Head of caudate nucleus (tissue), 42 donors: Measurements from ENCODE around the gene ITIH1.
A peak's percentile ranks its signal among the peaks of the same experiment; 100 is the strongest.

Experiments
- DNase-seq, 42 donors: peaks; one replicate each; pipeline versions ENCODE4 v3.0.0 to v3.0.0-alpha.2; 2020 to 2021; ENCODE audit warnings: mixed read lengths in 7 of 42
- intact Hi-C: fragments of 100-400 bp; cut with DNase I; formaldehyde crosslinking; loops from one replicate; pipeline ENCODE4 v1.15.0; 2022

ITIH1 gene

DNA sequence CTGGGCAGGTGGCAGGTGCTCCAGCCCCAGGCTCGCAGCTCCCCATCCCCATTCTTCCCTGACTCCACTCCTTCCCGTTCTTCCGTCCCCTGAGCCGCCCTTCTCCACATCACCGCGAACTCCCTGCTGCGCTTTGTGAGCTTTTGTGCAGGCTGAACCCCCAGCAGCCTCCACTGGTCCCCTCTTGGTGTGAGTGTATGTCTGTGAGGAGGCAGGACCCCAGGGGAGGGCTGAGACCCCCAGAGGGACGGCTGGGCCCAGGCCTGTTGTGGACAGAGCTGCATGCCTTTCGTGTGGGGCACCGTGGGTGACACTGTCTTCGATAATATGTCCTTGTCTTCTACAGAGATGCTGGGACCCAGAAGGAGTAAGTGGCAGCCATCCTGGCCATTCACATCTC lies 9.8 kb downstream of the ITIH1 start:
- intact Hi-C loops: no loop called here
- DNase-seq: no peak

DNA sequence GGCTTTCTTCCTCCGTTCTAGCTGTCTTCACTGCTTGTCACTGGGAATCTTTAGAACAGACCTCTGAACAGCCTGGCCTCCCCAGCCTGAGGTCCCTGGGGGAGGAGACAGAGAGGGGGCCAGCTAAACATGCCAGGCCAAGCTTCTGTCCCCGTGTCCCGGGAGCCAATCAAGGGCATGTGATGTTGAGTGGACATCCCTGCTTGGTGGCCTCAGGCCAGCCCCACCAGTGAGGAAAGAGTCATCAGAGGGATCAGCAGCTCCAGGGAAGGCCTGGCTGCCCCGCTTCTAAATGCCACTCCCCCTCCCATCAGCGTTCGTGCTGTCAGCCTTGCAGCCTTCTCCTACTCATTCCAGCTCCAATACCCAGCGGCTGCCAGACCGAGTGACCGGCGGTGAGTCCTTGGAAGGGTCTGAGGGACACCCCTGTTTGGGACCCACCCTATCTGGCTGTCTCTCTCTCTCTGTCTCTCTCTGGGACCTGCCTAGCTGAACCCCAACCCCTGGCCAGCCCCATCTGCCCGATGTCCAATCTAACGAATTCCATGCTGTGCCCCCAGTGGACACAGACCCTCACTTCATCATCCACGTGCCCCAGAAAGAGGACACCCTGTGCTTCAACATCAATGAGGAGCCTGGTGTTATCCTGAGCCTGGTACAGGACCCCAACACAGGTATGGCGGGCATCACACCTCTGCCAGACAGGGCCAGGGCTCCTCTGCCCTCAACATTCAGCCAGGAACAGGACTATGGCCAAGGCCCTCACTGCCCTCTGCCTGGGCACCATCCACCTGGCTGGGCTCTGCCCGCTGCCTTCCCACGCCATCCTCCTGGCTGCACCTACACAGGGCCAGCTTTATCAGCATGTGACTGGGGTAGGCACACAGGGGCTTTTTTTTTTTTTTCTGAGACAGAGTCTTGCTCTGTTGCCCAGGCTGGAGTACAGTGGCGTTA lies 10.6 kb downstream of the ITIH1 start:
- intact Hi-C loops: no loop called here
- DNase-seq: no peak

DNA sequence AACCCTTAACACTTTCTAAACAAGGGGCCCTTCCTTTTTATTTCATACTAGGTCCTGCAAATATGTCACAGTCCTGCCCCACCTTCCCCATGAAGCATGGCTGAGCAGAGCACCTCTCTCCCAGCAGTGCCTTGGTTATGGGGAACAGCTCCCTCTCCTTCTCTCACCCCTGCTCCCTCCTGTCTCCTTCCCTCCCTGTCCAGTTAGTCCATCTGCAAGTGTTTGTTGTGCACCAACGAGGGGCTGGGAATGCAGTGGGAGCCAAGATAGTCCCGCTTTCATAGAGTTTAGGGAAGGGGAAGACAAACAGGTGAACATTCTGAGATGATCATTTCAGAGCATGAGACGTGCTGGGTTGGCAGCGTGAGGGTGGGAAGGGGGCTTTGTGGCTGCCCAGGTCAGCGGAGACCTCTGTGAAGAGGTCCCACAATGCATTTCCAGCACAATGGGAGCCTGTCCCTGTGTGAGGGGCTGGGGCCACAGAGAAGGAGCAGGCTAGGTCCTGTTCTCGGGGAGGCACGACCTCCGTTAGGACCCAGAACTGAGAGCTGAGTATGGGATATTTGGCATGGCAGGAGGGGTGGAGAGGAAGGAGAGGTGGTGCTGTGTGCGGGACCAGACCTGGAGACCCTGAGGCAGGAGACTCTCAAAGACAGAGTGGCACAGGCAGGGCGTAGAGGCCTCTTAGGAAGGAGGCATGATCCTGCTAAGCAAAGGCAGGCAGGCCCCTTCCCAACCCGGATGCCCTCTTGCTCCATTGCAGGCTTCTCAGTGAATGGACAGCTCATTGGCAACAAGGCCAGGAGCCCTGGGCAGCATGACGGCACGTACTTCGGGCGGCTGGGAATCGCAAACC lies 11.7 kb downstream of the ITIH1 start:
- intact Hi-C loops: no loop called here
- DNase-seq: no peak

DNA sequence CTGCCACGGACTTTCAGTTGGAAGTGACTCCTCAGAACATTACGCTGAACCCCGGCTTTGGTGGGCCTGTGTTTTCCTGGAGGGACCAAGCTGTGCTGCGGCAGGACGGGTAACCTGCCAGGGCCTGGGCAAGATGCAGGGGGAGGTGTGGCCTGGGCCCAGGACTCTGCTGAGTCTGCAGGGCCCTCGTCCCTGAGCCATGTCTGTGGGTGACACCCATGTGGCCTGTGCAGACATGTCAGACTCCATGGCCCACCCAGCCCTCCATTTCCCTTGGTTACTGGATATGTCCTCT lies 12.3 kb downstream of the ITIH1 start:
- DNase-seq: no peak
- intact Hi-C loops: no loop called here

DNA sequence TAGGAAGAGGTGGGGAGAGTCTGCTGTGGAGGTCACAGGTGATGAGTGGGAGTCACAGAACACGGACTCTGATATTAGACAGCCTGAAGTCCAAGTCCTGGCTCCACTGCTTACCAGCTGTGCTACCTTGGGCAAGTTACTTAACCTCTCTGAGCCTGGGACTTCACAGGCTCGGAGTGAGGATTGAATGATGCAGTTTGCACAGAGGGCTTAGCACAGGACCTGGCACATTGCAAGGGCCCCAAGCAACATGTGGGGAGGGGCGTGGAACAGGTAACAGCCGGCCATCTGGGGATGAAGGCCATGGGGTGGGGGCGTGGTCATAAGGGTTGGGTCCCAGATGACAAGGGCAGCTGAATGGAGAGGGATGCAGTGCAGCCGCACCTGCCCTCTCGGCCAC lies 12.9 kb downstream of the ITIH1 start:
- DNase-seq: no peak
- intact Hi-C loops: no loop called here

DNA sequence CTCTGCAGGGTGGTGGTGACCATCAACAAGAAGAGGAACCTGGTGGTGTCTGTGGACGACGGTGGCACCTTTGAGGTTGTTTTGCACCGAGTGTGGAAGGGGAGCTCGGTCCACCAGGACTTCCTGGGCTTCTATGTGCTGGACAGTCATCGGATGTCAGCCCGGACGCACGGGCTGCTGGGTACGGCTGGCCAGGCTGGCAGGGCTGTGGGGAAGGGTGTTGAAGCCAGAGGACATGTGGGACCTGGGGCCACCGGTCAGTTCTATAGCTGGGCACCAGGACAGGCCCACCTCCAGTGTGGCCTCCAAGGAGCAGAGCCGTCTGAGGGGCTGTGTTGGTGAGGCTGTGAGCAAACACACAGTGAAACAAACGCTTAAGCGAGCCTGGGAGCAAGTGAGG lies 13.3 kb downstream of the ITIH1 start:
- DNase-seq: no peak
- intact Hi-C loops: no loop called here

DNA sequence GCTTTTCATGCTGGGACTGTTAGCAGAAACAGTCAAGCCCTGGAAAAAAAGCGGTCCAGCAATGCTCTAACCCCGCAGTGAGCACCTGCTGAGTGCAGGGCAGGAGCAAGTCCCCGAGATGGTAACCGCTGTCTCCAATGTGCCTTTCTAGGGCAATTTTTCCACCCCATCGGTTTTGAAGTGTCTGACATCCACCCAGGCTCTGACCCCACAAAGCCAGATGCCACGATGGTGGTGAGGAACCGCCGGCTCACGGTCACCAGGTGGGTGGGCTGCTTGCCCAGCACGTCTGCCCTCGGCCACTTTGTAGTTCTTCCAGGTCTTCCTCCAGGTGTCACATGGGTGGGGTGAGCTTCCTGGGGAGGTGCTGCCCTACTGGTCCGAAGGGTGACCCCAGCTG lies 14.0 kb downstream of the ITIH1 start:
- DNase-seq: no peak
- intact Hi-C loops: no loop called here

DNA sequence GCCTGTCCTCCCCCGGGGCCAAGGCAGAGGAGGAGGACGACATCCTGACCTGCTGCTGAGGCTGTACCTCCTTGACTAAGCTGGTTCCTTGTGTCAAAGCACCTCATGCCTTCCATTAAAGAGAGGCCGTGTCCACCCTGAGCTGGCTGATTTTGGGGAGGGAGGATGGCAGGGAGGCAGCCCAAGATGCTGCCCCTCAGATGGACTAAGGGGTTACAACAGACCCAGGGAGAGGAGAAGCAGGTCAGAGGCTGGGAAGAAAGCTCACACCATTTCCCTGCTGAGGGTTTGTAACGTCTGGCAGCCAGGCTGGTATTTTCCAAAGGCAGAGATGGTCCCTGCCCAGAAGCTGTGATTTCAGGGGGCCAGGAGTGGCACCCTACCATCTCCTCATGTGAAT lies 14.5 kb downstream of the ITIH1 start:
- intact Hi-C loops: no loop called here

DNA sequence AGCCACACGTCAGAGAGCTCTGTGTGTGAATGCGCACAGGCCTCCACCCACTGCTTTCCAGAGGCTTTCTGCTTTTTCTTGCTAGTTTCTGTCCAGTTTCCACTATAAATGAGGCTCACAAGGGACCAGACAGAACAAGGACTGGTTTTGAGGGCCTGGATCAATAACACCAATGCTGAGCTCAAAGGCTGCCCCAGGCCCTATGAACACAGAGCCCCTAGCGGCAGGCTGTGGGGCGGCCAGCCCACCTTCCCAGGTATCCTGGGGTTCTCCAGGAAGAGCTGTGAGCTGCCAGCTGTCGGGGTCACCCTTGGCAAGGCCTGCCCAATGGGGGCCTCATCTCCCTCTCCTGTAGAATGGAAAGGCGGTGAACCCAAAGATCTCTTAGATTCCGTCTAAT lies 15.0 kb downstream of the ITIH1 start:
- intact Hi-C loops: no loop called here
- no peak for DNase-seq

More for the DNA sequence above, 14.5 kb downstream of the ITIH1 start:
- no peak for DNase-seq

DNA sequence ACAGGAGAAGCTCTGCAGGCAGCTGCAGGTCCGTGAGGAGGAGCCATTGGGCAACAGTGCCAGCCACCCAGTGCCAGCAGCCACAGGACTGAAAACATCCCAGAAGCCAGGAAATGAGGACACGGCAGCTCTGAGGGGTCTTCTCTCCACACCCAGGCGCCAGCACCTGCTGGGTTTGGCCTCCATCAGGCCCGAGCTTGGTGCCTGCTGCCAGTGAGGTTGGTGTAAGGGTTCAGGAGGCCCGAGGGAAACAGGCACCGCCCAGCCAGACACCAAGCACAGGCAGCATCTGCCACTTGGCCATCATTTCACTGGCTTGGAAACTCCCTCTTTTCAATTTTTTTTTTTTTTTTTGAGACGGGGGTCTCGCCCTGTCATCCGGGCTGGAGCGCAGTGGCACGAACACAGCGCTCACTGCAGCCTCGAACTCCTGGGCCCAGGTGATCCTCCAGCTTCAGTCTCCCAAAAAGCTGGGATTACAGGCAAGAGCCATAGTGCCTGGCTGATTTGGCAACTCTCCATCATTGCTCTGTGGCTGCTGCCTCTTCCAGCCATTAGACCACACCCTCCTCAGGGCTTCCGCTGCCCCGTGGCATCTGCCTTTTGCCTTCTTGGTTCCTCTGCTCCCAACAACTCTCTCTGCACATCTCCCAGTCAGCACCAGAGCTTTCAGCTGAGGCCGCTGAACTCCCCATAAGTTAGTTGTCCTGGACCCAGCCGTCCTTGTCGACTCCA lies 15.7 kb downstream of the ITIH1 start:
- intact Hi-C loops: no loop called here
- DNase-seq: no peak

DNA sequence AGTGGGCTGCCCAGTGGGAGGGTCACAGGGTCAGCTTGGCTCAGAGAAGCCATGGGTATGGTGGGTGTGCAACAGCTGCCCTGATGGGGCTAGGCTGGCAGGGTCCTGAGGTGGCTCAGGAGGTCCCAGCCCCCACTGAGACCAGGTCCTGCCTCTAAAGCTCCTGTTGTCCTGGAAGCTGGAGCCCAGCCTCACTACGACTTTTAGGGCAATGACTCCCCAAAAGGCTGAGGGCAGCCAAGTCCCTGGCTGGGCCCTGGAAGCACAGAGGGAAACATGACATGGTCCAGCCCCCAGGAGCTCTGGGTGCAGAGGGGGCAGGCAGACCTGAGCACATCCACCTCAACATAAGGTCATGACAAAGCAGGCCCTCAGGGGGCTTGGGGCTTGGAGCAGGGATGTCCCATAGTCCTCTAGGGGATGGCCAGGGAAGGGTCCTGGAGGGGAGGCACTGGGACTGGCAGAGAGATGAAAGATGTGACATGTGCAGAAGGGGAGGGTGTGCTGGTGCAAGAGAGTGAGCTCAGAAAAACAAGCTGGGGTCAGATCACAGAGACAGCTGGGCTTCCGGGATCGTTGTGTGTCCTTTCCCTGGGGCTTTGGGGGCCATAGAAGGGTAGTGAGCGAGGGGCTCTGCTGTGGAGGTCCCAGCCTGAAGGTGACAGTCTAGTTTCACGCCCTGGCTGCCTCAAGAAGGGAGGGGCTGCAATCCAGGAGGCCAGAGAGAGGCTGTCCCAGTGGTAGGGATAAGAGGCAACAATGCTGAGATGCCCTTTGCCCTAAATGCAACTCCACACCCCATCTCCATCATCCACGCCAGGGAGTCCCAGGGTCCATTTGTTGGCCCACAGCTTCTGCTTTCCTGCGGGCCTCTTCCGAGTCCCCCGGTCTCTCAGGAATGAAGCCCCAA lies 16.6 kb downstream of the ITIH1 start:
- no peak for DNase-seq
- intact Hi-C loops: no loop called here

DNA sequence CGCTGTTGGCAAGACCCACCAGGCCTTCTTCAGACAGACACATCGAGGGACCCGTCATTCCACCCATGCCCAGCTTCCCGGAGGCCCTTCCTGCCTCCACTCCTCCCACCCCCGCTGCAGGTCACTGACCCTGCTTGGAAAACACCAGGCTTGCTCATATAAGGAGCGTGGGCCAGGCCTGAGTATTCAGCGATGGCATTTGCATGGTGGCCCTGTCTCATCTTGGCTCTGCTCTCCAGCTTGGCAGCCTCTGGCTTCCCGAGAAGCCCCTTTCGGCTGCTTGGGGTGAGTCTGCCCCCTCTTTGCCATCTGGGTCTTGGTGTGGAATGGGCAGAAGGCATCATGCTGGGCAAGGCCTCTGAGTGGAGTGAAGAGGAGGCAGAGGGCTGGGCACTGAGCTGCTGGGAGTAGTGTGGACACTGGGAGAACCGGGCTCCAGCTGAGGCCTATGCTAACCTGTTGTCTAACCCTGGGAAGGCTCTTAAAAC lies 17.3 kb downstream of the ITIH1 start, which contains the start of gene ITIH3:
Gene ITIH3, plus strand, starts transcription at position 185 of the 488 bp plus-strand sequence. Its CDS starts 8 bp downstream, at position 193.
- DNase-seq: no peak
- intact Hi-C loops: no loop called here

DNA sequence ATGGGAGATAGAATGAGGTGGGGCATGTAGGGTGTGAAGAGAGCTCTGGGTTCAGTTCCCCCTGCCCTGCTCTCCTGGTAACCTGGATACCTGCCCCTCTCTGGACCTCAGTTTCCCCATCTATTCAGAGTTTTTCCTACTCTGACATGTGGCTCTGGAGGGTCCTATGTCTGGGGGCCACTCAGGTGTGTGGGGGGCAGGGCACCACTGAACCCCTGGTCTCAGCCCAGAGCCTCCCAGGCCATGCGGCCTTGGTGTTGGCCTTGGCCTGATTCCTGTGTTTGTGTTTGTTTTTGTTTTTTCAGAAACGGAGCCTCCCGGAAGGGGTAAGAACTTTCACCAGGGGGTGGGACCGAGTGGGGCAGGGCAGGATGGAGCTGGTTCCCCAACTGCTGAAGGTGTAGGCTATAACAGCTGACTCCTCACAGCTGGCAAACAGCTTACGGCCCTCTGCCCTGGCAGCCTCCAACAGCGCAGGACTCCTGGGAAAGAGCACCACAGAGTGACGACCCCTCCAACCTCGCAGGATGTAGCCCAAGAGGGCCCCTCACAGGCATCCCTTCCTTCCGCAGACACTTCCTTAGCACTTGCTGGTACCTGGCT lies 18.0 kb downstream of the ITIH1 start:
- intact Hi-C loops: no loop called here
- no peak for DNase-seq

DNA sequence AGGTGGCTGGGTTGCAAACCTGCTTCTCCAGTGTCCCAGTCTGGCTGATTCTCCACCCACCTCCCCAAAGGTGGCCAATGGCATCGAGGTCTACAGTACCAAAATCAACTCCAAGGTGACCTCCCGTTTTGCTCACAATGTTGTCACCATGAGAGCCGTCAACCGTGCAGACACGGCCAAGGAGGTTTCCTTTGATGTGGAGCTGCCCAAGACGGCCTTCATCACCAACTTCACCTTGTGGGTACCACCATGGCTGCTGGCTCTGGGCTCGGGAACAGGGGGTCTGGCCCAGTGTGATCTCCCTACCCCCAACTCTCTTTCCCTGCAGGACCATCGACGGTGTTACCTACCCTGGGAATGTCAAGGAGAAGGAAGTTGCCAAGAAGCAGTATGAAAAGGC lies 19.0 kb downstream of the ITIH1 start:
- DNase-seq: no peak
- intact Hi-C loops: no loop called here

DNA sequence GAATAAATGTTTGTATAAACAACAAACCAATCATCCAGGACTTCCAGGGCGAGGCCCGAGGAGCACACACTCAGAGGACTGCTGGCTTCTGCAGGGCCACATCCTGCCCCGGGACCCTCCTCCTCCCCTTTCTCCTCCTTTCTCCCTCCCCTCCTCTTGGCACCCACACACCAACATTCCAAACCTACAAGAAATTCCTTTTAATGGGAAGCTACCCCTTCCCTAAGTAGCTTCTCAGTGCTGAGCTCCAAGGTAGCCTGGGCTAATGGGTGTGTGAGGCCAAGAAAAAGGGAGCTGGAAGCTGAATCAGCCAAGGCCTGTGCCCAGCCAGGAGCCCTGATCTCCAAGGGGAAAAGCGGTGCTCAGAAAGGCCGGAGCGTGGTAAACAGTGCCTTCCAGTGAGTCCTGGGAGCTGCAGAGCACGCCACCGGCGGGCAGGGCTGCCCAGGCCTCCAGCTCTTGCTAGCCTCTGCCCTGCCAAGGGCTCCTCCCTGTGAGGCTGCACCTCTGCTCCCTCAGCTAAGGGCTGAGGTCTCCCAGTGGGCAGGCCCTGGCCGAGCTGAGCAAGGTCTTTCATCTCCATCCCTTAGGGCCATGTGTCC lies 21.1 kb downstream of the ITIH1 start:
- intact Hi-C loops: no loop called here
- DNase-seq: no peak

DNA sequence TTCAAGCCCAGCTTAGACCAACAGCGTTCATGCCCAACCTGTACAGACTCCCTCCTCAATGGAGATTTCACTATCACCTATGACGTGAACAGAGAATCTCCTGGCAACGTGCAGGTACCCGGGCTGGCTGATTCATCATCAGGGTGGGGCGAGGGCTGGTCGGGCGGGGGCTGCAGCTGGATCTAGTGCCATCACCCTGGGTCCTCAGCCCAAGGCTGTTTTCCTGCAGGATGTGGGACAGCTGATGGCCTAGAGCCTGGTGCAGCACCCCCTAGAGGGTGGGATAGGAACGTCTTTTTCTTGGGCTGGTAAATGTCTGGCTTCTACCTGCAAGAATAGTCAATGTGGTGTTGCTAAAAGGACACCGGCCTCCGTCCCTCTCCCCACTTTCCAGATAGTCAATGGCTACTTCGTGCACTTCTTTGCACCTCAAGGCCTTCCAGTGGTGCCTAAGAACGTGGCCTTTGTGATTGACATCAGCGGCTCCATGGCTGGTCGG lies 21.6 kb downstream of the ITIH1 start:
- intact Hi-C loops: no loop called here
- peak in 24 of 42 donors; percentile 4 to 46 (median 18) for DNase-seq

DNA sequence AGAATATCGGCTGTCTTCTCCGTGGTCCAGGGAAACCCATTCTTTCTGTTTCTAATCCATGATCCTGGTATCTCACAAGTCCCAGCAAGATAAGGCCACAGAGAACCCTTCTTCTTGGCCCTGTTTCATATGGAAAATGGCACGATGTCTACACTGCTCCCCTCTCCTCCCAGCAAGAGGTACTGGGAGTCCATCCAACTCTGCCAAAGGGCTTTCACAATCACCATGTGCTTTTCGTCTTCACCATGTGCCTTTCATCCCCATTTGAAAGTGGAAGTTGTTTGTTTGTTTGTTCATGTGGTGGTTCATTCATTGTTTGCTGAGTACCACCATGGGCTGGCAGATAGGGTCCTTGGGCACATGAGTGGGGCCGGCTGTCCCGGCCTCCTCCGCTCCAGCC lies 22.7 kb downstream of the ITIH1 start:
- DNase-seq: no peak
- intact Hi-C loops: no loop called here

DNA sequence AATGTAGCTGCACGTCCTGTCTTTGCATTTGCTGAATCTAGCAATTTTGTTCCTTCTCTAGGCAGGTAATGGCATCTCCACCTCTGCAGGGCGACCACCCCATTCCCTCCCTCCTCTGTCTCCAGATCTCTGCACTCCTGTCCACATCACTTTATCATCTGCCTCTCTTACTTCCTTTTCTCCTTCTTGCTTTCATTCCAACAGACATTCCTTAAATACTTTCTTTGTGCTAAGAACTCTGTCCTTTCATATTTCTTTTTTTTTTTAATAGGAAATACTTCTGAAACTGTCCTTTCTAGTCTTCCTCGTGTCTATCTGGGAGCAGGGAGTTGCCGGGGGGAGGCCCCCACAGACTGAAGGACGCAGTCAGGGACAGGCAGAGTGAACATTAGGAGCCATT lies 24.4 kb downstream of the ITIH1 start:
- no peak for DNase-seq
- intact Hi-C loops: no loop called here
